HEK293 (cell line): ENCODE data around the gene NPTXR.

Experiments
- CTCF ChIP-seq: fragments of 450-650 bp; formaldehyde crosslinking; IDR thresholded peaks from 2 replicates; pipeline ENCODE4 v1.5.1; 2016; ENCODE audit warnings: missing biosample characterization, missing genetic modification characterization
- REST ChIP-seq: fragments of 450-650 bp; formaldehyde crosslinking; IDR thresholded peaks from 2 replicates; pipeline ENCODE4 v1.5.1; 2016; ENCODE audit warnings: missing biosample characterization, missing genetic modification characterization
- ZBTB11 ChIP-seq: fragments of 450-650 bp; formaldehyde crosslinking; conservative IDR thresholded peaks from 2 replicates; pipeline ENCODE4 v1.5.1; 2016; ENCODE audit warnings: low read depth, missing biosample characterization, missing genetic modification characterization
- ZNF174 ChIP-seq: fragments of 450-650 bp; formaldehyde crosslinking; IDR thresholded peaks from 2 replicates; pipeline ENCODE4 v1.5.0; 2017; ENCODE audit warnings: missing biosample characterization, mild to moderate bottlenecking, missing genetic modification characterization
- ZNF214 ChIP-seq: fragments of 450-650 bp; formaldehyde crosslinking; IDR thresholded peaks from 2 replicates; pipeline ENCODE4 v1.5.1; 2017; ENCODE audit warnings: missing biosample characterization, mild to moderate bottlenecking, missing genetic modification characterization, borderline replicate concordance
- ZNF23 ChIP-seq: fragments of 450-650 bp; formaldehyde crosslinking; IDR thresholded peaks from 2 replicates; pipeline ENCODE4 v1.5.1; 2016; ENCODE audit warnings: missing biosample characterization, missing genetic modification characterization, borderline replicate concordance
- ZNF274 ChIP-seq, 2 experiments: fragments of 200-500 bp in 1 of 2; fragments of 450-650 bp in 1 of 2; sonication (Bioruptor generic) in 1 of 2; formaldehyde crosslinking in 1 of 2; IDR thresholded peaks; 2 replicates each; pipeline versions ENCODE4 v1.5.1 to v1.6.1; 2014 to 2016; ENCODE audit warnings: borderline replicate concordance in 1 of 2, inconsistent platforms in 1 of 2, low read length in 1 of 2, missing biosample characterization in 1 of 2, missing genetic modification characterization in 1 of 2
- ZNF518A ChIP-seq: fragments of 450-650 bp; formaldehyde crosslinking; conservative IDR thresholded peaks from 2 replicates; pipeline ENCODE4 v1.5.1; 2016; ENCODE audit warnings: low read depth, missing biosample characterization, missing genetic modification characterization
- ZNF529 ChIP-seq: fragments of 450-650 bp; formaldehyde crosslinking; IDR thresholded peaks from 2 replicates; pipeline ENCODE4 v1.5.1; 2017; ENCODE audit warnings: missing genetic modification characterization, missing biosample characterization; ENCODE audit not compliant: insufficient replicate concordance
- ZNF660 ChIP-seq: fragments of 450-650 bp; IDR thresholded peaks from 2 replicates; pipeline ENCODE4 v1.5.1; 2018; ENCODE audit warnings: missing biosample characterization, mild to moderate bottlenecking, missing genetic modification characterization
- ZNF777 ChIP-seq: fragments of 450-650 bp; formaldehyde crosslinking; IDR thresholded peaks from 2 replicates; pipeline ENCODE4 v1.5.1; 2017; ENCODE audit warnings: missing biosample characterization, missing genetic modification characterization, borderline replicate concordance

GRCh38 chr22:38860283-38861169 lies 16.7 kb upstream of the NPTXR start:
- TF ChIP-seq CTCF (tag by site-specific recombination): no peak
- TF ChIP-seq ZNF777 (tag by site-specific recombination): no peak
- no peak for TF ChIP-seq REST
- TF ChIP-seq ZNF529 (tag by site-specific recombination): no peak
- no peak for TF ChIP-seq ZNF518A
- TF ChIP-seq ZBTB11: no peak
- no peak for TF ChIP-seq ZNF274 (IDR thresholded peaks at IDR 0.05; ENCODE audit: low read length)
- TF ChIP-seq ZNF274 (tag by site-specific recombination; IDR thresholded peaks at IDR 0.05; ENCODE audit: borderline replicate concordance): no peak
- TF ChIP-seq ZNF214 (tag by site-specific recombination): no peak
- no peak for TF ChIP-seq ZNF174 (tag by site-specific recombination)
- TF ChIP-seq ZNF660 (tag by site-specific recombination): no peak
- TF ChIP-seq ZNF23 (tag by site-specific recombination): no peak
